ENCODE measurements around the gene NYNRIN.

The NYNRIN gene

GRCh38 chr14:24414077-24414476 lies 15.3 kb downstream of the NYNRIN start:
- DNase-seq (ENCODE audit: low read depth in 3 of 3, low spot score in 1 of 3) = no peak

DNA sequence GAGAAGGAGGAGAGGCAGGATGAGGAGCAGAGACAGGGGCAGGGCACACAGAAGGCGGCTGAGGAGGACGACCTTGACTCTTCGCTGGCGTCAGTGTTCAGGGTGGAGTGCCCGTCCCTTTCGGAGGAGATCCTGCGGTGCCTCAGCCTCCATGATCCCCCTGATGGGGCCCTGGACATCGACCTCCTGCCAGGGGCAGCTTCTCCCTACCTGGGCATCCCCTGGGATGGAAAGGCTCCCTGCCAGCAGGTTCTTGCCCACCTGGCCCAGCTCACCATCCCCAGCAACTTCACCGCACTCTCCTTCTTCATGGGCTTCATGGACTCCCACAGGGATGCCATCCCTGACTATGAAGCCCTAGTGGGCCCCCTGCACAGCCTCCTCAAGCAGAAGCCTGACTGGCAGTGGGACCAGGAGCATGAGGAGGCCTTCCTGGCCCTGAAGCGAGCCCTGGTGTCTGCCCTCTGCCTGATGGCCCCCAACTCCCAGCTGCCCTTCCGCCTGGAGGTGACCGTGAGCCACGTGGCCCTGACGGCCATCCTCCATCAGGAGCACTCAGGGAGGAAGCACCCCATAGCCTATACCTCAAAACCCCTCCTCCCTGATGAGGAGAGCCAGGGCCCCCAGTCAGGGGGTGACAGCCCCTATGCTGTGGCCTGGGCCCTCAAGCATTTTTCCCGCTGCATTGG lies 16.1 kb downstream of the NYNRIN start:
- no peak for DNase-seq (ENCODE audit: low read depth in 3 of 3, low spot score in 1 of 3)

- no peak for DNase-seq (ENCODE audit: low read depth in 3 of 3, low spot score in 1 of 3)
These were observed 16.8 kb downstream of the NYNRIN start for GRCh38 chr14:24415421-24416253.

GRCh38 chr14:24416254-24416931 lies 17.6 kb downstream of the NYNRIN start:
- no peak for DNase-seq (ENCODE audit: low read depth in 3 of 3, low spot score in 1 of 3)

DNA sequence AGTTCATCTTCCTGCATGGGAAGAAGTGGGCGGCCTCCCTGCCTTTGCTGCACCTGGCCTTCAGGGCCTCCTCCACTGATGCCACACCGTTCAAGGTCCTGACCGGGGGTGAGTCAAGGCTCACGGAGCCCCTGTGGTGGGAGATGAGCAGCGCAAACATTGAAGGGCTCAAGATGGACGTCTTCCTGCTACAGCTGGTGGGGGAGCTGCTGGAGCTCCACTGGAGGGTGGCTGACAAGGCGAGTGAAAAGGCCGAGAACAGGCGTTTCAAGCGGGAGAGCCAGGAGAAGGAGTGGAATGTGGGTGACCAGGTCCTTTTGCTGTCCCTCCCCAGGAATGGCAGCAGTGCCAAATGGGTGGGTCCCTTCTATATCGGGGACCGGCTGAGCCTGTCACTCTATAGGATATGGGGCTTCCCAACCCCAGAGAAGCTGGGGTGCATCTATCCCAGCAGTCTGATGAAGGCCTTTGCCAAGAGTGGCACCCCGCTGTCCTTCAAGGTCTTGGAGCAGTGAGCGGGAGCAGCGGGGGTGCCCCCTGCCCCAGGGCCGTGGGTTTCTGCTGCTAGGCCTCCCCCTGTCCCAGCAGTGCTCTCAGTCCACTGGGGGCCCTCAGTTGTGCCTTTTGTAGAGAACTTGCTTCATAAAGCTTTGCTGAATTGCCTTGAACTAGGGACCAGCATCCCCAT lies 18.3 kb downstream of the NYNRIN start:
- DNase-seq (ENCODE audit: low read depth in 3 of 3, low spot score in 1 of 3) = no peak

DNA sequence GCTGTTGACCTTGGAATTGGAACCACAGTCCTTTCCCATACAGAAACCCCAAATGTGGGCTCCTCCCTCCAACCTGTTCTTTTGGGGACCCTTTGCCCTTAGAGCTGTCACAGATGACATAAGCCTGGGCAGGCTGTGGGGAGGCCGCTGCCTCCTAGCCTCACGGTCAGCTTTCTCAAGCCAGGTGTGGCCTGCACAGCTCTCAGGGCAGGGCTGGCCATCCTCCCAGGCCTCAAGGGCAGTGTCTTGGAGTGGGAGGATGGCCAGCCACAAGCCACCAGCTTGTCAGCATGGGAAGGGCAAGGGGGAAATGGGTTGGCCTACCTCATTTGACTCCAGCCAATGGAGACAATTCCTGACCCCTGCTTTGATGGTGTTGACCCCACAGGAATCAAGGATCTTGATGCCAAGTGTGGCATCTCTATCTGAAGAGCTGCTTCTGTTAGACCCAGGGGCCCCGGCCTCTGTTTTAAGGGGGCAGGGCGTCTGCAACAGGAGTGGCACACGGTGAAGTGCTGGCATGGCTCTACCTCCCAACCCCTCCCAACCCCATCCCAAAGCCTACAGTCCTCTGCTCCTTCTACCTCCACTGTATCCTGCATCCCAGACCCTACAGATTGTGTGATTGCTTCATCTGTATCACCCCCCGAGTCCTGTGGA lies 19.2 kb downstream of the NYNRIN start:
- no peak for DNase-seq (ENCODE audit: low read depth in 3 of 3, low spot score in 1 of 3)

DNA sequence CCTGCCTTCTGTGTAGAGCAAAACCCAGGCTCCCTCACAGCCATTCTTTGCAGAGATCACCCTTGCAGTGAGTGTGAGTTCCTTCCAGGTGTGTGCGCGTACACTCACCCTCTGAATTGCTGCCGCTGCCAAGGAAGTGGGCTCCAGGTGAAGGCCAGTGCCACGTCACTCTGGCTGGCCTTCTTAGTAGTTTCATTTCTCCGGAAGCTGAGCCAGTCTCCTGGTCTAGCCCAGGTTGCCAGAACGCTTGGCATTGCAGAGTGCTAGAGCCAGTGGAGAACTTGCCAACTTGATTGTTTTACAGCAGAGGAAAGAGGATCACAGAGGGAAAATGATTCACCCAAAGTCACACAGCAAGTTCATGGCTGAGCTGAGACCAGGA lies 19.7 kb downstream of the NYNRIN start:
- DNase-seq (ENCODE audit: low read depth in 3 of 3, low spot score in 1 of 3) = no peak

GRCh38 chr14:24422261-24422660 lies 23.5 kb downstream of the NYNRIN start:
- no peak for DNase-seq (ENCODE audit: low read depth in 3 of 3, low spot score in 1 of 3)

DNA sequence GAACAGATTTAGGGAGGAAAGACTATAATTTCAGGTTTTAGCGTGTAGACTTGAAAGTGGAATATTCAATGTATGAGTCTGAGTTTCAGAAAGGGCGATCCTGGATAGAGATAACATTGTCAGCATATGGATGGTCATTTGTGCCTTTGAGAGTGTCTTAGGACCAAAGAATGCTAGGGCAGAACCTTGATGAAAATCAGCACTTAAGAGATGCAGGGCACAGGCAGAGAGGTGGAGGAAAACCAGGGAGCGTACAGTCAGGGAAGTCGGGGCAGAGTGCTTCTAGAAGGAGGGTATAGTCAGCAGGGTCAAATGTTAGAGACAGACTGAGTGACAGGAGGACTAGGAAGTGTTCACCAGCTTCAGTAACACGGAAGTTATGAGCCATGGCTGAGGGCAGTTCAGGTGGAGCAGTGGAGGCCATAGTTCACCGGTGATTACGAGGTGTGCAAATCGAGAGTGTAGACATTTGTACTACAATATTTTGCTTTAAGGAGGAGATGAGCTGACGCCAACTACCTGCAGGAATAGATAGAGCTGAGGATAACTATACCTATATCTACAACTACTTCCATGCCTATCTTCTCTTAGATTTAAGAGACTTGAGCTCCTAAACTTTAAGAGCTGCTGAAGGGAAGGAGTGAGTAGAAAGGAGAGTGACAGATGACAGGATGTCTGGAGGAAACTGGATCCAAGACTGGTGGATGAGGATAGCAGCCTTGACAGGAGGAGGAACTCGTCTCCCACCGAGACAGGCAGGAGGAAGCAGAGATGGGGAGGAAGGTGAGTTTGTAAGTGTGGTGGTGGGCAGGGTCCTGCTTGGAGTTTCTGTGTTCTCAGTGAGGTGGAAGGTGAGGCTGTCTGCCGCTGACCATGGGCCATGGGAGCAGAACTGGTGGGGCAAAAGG lies 24.1 kb downstream of the NYNRIN start:
- DNase-seq (ENCODE audit: low read depth in 3 of 3, low spot score in 1 of 3) = no peak

DNA sequence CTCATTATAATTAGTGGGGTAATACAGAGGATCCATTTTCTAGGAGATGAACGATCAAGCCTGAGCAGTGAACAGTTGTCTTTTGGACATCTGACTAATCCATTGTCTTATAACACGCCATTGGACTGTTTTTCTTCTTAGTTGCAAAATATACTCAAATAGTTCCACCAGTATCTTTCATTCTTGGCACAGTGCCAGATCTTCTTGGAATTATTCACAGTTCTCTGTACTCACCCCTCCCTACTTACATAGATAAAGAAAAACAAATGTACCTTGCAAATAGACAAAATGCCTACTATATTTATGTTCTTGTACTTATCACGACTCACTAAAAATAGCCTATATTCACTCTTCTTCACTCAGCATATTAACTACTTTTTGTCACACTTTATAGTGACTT lies 26.9 kb downstream of the NYNRIN start:
- no peak for DNase-seq (ENCODE audit: low read depth in 3 of 3, low spot score in 1 of 3)

DNA sequence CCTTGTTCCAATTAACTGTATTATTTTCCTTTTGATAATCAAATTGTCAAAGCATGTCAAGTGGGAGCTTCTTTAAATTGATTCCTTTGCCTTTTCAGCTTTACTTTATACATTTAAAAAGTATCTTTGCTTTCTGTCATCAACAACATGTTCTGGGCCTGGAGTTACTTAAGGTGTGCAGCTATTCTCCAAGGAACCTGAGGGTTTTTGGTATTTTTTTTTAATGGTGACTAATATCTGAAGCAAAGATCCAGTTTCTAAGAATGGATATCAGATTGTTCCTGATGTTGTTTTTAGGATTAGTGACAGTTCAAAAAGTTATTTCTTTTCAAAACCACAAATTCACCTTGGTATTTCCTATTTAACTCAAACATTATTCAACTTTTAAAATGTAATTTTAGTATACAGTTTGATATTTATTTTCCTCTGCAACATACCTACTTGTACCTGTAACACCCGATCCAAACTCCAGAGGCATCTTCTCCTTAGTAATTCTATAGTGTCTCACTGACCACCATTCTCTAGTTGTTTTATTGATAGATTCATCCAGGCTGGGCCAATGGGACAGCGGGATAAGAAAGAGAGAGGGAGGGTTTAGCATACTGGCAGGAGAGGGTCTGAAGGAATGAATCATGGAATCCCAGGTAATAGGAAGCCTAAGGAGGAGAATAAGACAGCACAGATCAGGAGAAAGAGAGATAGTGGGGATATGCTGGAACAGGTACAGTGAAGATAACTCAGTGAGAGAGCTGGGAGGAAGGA lies 27.5 kb downstream of the NYNRIN start:
- DNase-seq (ENCODE audit: low read depth in 3 of 3, low spot score in 1 of 3) = no peak

DNA sequence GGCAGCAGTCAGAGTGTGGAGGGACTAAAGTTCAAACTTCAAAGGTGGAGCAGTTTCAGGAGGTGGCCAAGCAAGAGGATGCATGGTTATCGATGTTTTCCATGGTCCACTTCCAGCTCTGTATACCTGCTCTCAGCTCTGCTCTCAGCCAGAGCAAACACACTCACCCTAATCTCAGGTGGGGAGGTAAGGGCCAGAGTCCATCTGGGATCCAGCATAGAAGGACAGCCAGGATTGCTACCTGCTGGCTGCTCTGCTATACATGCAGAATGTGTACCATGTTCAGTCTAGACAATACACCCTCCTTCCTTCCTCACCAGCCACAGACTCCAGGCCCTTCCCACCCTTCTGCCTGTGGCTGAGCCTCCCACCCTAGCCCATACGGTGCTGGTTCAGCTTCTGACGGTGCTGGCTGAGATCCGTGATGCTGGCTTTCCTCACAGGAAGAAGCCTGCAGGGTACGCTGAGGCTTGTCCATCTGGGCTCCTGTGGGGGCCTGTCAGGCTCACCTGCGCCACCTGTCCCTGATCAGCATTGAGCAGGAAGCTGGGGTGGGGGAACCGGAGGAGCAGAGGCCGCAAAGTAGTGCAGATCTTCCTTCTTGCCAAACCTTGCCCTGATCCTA lies 28.2 kb downstream of the NYNRIN start:
- DNase-seq (ENCODE audit: low read depth in 3 of 3, low spot score in 1 of 3) = no peak

DNA sequence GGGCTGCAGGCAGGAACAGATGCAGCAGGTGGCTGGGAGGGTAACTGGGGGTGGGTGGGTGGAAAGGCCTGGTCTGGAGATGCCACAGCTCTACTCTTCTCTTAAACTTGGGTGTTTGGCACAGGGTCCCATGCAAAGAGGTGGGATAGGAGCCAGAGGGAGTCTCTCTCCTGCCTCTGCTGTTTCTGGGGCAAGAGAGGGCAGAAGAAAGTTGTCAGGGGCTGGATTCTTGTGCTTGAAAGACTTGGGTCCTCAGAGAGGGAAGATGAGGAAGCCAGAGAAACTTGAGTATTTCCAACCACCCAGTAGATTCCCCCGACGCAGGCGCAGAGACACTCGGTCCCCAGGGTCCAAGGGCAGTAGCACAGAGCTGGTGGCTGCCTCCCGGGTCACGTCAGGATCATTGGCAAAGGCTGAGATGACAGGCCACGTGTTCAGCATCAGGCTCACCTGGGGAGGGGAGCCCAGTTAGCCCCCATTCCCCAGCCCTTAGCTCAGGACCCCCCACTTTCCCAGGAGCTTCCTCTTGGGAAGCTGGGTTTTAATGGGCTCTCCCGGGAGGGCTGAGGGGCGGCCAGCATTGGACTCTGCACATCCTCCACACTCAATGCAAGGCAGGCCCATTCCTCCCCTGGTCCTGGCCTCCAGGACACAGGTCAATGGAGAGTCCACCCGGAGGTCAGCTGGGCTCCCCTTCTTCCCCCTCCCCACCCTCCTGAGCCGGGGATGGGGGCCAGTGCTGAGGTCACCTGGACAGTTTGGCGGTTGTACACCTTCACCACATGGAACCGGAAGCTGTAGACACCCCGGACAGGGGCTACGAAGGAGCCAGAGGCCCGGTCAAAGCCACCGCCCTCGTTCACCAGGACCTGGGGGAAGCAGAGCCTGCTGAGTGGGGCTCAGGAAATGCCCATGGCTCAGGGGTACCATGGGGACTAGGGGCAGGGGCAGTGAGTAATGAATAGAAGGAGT lies 29.0 kb downstream of the NYNRIN start:
- DNase-seq (ENCODE audit: low read depth in 3 of 3, low spot score in 1 of 3) = no peak

GRCh38 chr14:24428628-24429394 lies 30.0 kb downstream of the NYNRIN start:
- DNase-seq (ENCODE audit: low read depth in 3 of 3, low spot score in 1 of 3) = no peak

DNA sequence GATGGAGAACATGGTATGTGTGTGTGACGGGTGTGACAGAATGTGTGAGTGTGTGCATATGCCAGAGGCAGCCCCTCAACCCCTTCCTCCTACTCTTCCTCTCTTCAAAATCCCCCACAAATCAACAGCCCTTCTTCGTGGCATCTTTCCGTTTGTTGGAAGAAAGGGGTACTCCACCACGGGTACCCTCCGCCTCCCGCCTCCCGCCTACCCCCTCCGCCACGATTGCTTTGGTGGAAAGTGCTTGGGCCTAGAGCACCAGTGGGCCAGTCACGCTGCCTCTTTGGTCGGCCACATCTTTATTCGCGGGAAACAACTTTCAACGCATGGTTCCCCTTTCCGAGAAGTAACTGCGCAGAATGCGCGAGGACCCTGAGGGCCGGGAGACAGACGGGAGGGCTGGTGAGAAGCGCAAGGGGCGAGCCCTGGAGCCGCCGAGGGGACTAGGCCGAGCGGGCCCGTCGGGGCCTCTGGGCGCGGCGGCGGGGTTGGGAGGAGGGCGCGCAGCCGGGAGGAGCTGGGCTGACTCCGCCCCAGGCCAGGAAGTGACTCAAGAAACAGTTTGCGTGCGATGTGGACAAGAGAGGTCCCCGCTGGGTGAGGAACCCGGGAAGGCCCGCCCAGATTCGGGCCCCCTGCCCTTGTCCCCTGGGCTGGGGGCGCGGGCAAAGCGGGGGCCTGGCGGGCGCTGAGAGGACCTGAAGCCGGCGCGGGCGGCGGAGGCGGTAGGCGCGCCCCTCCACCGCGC lies 30.8 kb downstream of the NYNRIN start, which contains the start of the genes CBLN3 and KHNYN:
CBLN3 (minus strand) TSS at position 274 of the 748 bp plus-strand sequence. CDS start 614 bp downstream, outside the sequence.
KHNYN (plus strand) TSS at position 560 of the 748 bp plus-strand sequence. CDS start 777 bp downstream, outside the sequence.
- peak; percentile 69 to 72 (median 71) for DNase-seq (ENCODE audit: low read depth in 3 of 3, low spot score in 1 of 3)

Data from stimulated activated CD4-positive, alpha-beta T cell treated with anti-CD3 and anti-CD28 coated beads, TNF-alpha, amount 100 ng/mL, for 1 hour (primary cell).